GM19351 (cell line): ENCODE results near the gene ABCA5.
"Not testable (repeated sequence)": the region's sequence is repeated elsewhere in the genome, so short reads cannot be mapped to it uniquely, and the experiment has no call there.

ENCODE experiments used
- ATAC-seq: cut with Tn5 transposase; IDR thresholded peaks from one replicate; pipeline ENCODE4 v1.9.1; 2021; ENCODE audit warnings: mild to moderate bottlenecking, moderate library complexity; ENCODE audit not compliant: unreplicated experiment

ABCA5 gene

DNA sequence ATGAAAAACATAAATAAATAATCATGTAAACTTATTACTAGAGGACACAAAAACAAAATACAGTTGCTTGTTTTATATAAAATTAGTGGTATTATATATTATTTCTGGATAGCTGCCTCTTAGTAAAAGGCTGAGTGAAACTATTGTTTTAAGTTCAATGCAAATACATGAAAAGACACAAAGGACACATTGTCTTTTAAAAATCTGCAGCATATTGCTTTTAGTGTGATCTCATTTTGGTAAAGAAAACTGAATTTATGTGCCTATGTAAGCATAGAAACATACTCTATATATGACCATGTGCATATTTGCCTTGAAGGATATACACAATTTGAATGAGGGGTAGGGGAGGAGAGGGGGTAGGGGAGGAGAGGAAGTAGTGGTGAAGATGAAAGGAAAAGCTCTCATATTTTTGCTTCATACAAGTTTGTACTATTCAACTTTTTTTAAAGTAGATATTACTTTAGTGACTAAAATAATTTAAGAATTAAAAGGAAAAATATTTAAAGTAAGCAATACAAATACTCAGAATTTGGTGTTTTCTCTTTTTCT is 104.2 kb downstream of the ABCA5 start:
- no peak for ATAC-seq

DNA sequence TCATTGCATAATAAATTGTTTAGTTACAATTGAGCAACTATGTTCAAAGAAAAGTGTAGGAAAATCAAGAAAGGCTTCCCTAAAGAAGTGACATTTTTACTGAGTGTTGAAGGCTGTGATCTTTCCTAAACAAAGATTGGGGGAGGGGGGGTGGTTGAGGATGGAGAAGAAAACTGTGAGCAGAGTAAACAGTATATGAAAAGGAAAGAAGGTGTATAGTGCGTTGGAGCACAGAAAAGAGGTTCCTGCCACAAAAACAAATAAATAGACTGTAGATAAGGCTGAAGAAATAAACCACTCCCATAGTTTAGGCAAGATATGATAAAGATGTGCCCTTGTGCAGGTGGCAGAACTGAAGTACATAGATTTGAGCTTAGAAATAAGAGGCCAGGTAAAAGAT is 106.8 kb downstream of the ABCA5 start:
- no peak for ATAC-seq

DNA sequence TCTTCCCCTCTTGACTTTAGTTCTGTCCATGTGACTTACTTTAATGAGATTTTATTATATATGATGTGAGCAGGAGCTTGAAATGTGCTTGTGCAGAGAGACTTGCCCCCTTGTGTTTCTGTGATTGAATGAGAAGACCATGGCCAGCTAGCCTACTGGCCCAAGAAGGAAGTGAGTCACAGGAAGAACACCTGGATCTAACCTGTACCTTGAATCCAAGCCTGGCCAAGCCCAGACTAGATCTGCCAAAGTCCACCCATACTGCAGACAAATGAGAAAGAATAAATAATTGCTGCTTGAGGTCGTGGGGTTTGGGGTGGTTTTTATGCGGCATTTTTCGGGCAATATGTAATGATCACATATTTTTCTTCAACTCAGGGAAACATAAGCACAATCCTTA is 107.9 kb downstream of the ABCA5 start:
- no peak for ATAC-seq

DNA sequence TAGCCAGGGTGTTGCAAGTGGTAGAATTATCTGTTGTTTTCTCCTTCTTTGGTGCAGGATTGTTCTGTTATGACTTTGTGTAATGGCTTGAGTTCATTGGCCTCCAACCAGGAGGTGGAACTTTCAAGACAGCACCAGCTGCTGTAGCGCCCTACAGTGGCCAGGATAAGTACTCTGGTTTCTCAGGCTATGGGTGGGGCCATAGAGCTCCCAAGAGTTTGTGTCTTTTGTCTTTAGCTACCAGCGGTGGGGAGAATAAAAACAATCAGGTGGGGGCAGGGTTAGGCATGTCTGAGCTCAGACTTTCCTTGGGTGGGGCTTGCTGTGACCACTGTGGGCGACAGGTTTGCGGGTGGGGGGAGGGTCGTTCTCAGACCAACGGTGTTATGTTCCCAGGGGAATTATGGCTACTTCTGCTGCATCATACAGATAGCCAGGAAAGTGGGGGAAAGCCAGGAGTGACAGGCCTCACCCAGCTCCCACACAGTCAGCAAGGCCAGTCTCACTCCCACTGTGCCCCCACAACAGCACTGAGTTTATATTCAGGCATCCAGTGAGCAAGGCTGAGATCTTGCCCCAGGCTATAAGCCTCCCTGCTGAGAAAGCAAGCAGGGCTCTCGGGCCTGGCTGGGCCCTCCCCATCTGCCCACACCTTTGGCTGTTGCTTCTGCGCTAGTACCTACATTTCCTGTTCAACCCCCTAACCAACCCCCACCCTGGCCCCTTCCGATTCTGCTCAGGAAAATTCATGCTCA is 113.7 kb downstream of the ABCA5 start:
- no peak for ATAC-seq

GRCh38 chr17:69208640-69209039 is 118.3 kb downstream of the ABCA5 start:
- no peak for ATAC-seq

GRCh38 chr17:69207151-69207550 is 119.8 kb downstream of the ABCA5 start:
- no peak for ATAC-seq

GRCh38 chr17:69198238-69198637 is 128.7 kb downstream of the ABCA5 start:
- no peak for ATAC-seq

- ATAC-seq: not testable (repeated sequence)
Measured at GRCh38 chr17:69196105-69196653, 130.8 kb downstream of the ABCA5 start.
